Liver (tissue), 9 donors: ENCODE results near the gene POU6F2. TPM values are rescaled to one million over a fixed set of nuclear protein-coding genes. Genes with fewer than 3 reads are reported as not detected.

Experiments
- DNase-seq: peaks from one replicate; pipeline ENCODE4 v3.0.0-alpha.2; 2017; ENCODE audit warnings: low spot score
- H3K27ac ChIP-seq, 2 donors: one replicate each; pipeline ENCODE4 v1.7.0; 2013; ENCODE audit warnings: inconsistent platforms in 2 of 2, low read length in 2 of 2, control low read depth in 1 of 2, low read depth in 1 of 2, mild to moderate bottlenecking in 1 of 2
- H3K27me3 ChIP-seq, 4 donors: one replicate each; pipeline versions ENCODE4 v1.6.1 to v1.7.0; 2013; ENCODE audit warnings: low read length in 3 of 4, inconsistent platforms in 1 of 4, mild to moderate bottlenecking in 1 of 4, moderate library complexity in 1 of 4; ENCODE audit not compliant: control insufficient read depth in 4 of 4, insufficient read depth in 4 of 4
- H3K36me3 ChIP-seq, 4 donors: one replicate each; pipeline versions ENCODE4 v1.6.1 to v1.7.0; 2013; ENCODE audit warnings: low read length in 3 of 4, mild to moderate bottlenecking in 3 of 4, low read depth in 1 of 4, moderate library complexity in 1 of 4; ENCODE audit not compliant: control insufficient read depth in 4 of 4, insufficient read depth in 3 of 4
- H3K4me1 ChIP-seq, 4 donors: one replicate each; pipeline versions ENCODE4 v1.6.1 to v1.7.0; 2013; ENCODE audit warnings: low read length in 3 of 4, mild to moderate bottlenecking in 3 of 4, moderate library complexity in 1 of 4; ENCODE audit not compliant: control insufficient read depth in 4 of 4, insufficient read depth in 4 of 4
- H3K4me3 ChIP-seq, 3 donors: one replicate each; pipeline versions ENCODE4 v1.6.1 to v1.7.0; 2013; ENCODE audit warnings: low read length in 3 of 3, control low read depth in 1 of 3, low read depth in 1 of 3, mild to moderate bottlenecking in 1 of 3
- H3K9ac ChIP-seq, 2 donors: one replicate each; pipeline ENCODE4 v1.7.0; 2013; ENCODE audit warnings: low read length in 2 of 2, mild to moderate bottlenecking in 2 of 2, moderate library complexity in 2 of 2, control low read depth in 1 of 2, low read depth in 1 of 2
- H3K9me3 ChIP-seq, 4 donors: one replicate each; pipeline versions ENCODE4 v1.6.1 to v1.7.0; 2013; ENCODE audit warnings: low read length in 3 of 4; ENCODE audit not compliant: control insufficient read depth in 4 of 4
- ATF3 ChIP-seq: IDR thresholded peaks from 2 replicates; pipeline ENCODE4 v1.6.1; 2016; ENCODE audit warnings: antibody characterized with exemption
- CTCF ChIP-seq: fragments of 150-350 bp; IDR thresholded peaks from 2 replicates; pipeline ENCODE4 v1.5.1; 2017; ENCODE audit warnings: improper control_type of control experiment, low read depth, low read length; ENCODE audit not compliant: missing input control
- EGR1 ChIP-seq, 2 donors: IDR thresholded peaks; 2 replicates each; pipeline ENCODE4 v1.6.1; 2016 to 2018; ENCODE audit warnings: antibody characterized with exemption in 2 of 2, low read depth in 2 of 2
- FOXA1 ChIP-seq: IDR thresholded peaks from 2 replicates; pipeline ENCODE4 v1.6.1; 2016; ENCODE audit warnings: antibody characterized with exemption
- FOXA2 ChIP-seq: IDR thresholded peaks from 2 replicates; pipeline ENCODE4 v1.6.1; 2016; ENCODE audit warnings: antibody characterized with exemption
- GABPA ChIP-seq, 2 donors: IDR thresholded peaks in 1 of 2; conservative IDR thresholded peaks in 1 of 2; 2 replicates each; pipeline ENCODE4 v1.6.1; 2016; ENCODE audit warnings: antibody characterized with exemption in 2 of 2, mild to moderate bottlenecking in 1 of 2, moderate library complexity in 1 of 2
- HNF4A ChIP-seq, 2 donors: conservative IDR thresholded peaks; 2 replicates each; pipeline ENCODE4 v1.6.1; 2016; ENCODE audit warnings: antibody characterized with exemption in 2 of 2, mild to moderate bottlenecking in 2 of 2
- HNF4G ChIP-seq: IDR thresholded peaks from 2 replicates; pipeline ENCODE4 v1.6.1; 2016; ENCODE audit warnings: antibody characterized with exemption
- JUND ChIP-seq, 2 donors: IDR thresholded peaks; 2 replicates each; pipeline ENCODE4 v1.6.1; 2016; ENCODE audit warnings: antibody characterized with exemption in 2 of 2
- MAX ChIP-seq: IDR thresholded peaks from 2 replicates; pipeline ENCODE4 v1.6.1; 2016; ENCODE audit warnings: antibody characterized with exemption
- NR2F2 ChIP-seq: IDR thresholded peaks from 2 replicates; pipeline ENCODE4 v1.6.1; 2016; ENCODE audit warnings: antibody characterized with exemption
- RAD21 ChIP-seq, 2 donors: IDR thresholded peaks; 2 replicates each; pipeline ENCODE4 v1.6.1; 2016; ENCODE audit warnings: antibody characterized with exemption in 2 of 2, mild to moderate bottlenecking in 2 of 2
- REST ChIP-seq: IDR thresholded peaks from 2 replicates; pipeline ENCODE4 v1.6.1; 2016; ENCODE audit warnings: antibody characterized with exemption, mild to moderate bottlenecking
- RXRA ChIP-seq, 2 donors: IDR thresholded peaks; 2 replicates each; pipeline ENCODE4 v1.6.1; 2017 to 2018; ENCODE audit warnings: antibody characterized with exemption in 2 of 2, mild to moderate bottlenecking in 1 of 2
- SP1 ChIP-seq: IDR thresholded peaks from 2 replicates; pipeline ENCODE4 v1.6.1; 2018; ENCODE audit warnings: antibody characterized with exemption, mild to moderate bottlenecking
- TAF1 ChIP-seq: conservative IDR thresholded peaks from 2 replicates; pipeline ENCODE4 v1.6.1; 2016; ENCODE audit warnings: antibody characterized with exemption, mild to moderate bottlenecking
- YY1 ChIP-seq: IDR thresholded peaks from 2 replicates; pipeline ENCODE4 v1.6.1; 2016; ENCODE audit warnings: antibody characterized with exemption, mild to moderate bottlenecking
- ZBTB33 ChIP-seq: IDR thresholded peaks from 2 replicates; pipeline ENCODE4 v1.6.1; 2016; ENCODE audit warnings: antibody characterized with exemption
- WGBS: extraction: QIAGEN DNeasy Blood & Tissue Kit; methylation state at CpG from one replicate; pipeline ENCODE4 v1.1.7; 2013; 5-methylcytosine and 5-hydroxymethylcytosine counted together
- polyA plus RNA-seq, 2 donors: library from polyadenylated mRNA; stranded (reverse) in 1 of 2; unstranded in 1 of 2; fragments of 200-250 nt in 1 of 2; fragments of >200 nt in 1 of 2; fragmentation: Nextera tagmentation in 1 of 2; extraction: Ambion mirVana in 1 of 2; gene quantifications; one replicate each; pipeline versions ENCODE4 v1.2.1 to v1.2.3, GENCODE V29; 2013 to 2015
- total RNA-seq, 2 donors: library from RNA; depleted of rRNA; stranded (reverse); fragments of >200 nt; gene quantifications; one replicate each; pipeline ENCODE4 v1.2.3, GENCODE V29; 2014
- donor health status: healthy.
- donor health status: healthy.
- donor health status: healthy.
- donor health status: healthy.
- donor health status: healthy.

Gene POU6F2
- total and polyA plus RNA-seq, 4 donors = under 0.01 to 0.24 (median 0.08) TPM; not detected in 1

GRCh38 chr7:39293056-39293823, 315.5 kb downstream of the POU6F2 start:
- WGBS = 81% methylated on average over 26 of the region's 26 CpGs
- no peaks in the 10 kb centered on the region for H3K27me3 ChIP-seq
- H3K27ac ChIP-seq = no peak overlapping the region
- no peak for TF ChIP-seq TAF1
- no peak for TF ChIP-seq RAD21 (IDR thresholded peaks at IDR 0.05)
- TF ChIP-seq RXRA (IDR thresholded peaks at IDR 0.05) = no peak
- TF ChIP-seq REST = no peak
- no peak for TF ChIP-seq ATF3
- no peak for TF ChIP-seq YY1
- no peak for TF ChIP-seq JUND (IDR thresholded peaks at IDR 0.05)
- TF ChIP-seq EGR1 (IDR thresholded peaks at IDR 0.05; ENCODE audit: low read depth in 2 of 2) = no peak
- no peak for TF ChIP-seq FOXA1
- TF ChIP-seq ZBTB33 = no peak
- TF ChIP-seq SP1 = no peak
- no peak for TF ChIP-seq MAX
- TF ChIP-seq HNF4G = no peak
- no peak for TF ChIP-seq CTCF
- no peak overlapping the region for H3K4me3 ChIP-seq
- no peaks in the 10 kb centered on the region for H3K4me1 ChIP-seq
- no peak overlapping the region for H3K9ac ChIP-seq
- no peaks in the 10 kb centered on the region for H3K9me3 ChIP-seq
- no peak for DNase-seq
- H3K36me3 ChIP-seq = no peaks in the 10 kb centered on the region

- no peak overlapping the region for H3K27ac ChIP-seq
- H3K4me1 ChIP-seq = no peaks in the 10 kb centered on the region
- H3K4me3 ChIP-seq = no peak overlapping the region
- no peaks in the 10 kb centered on the region for H3K27me3 ChIP-seq
- no peak for DNase-seq
- no peaks in the 10 kb centered on the region for H3K9me3 ChIP-seq
- H3K36me3 ChIP-seq = no peaks in the 10 kb centered on the region
- 95% methylated on average over 4 of the region's 4 CpGs for WGBS
- no peak overlapping the region for H3K9ac ChIP-seq
- TF ChIP-seq ATF3 (no peak), HNF4A (conservative IDR thresholded peaks at IDR 0.05) (no peak), EGR1 (IDR thresholded peaks at IDR 0.05; ENCODE audit: low read depth in 2 of 2) (no peak), SP1 (no peak), FOXA2 (no peak), RAD21 (IDR thresholded peaks at IDR 0.05) (no peak), FOXA1 (no peak), MAX (no peak), REST (no peak), JUND (IDR thresholded peaks at IDR 0.05) (no peak), NR2F2 (no peak), HNF4G (no peak), RXRA (IDR thresholded peaks at IDR 0.05) (no peak), GABPA (IDR thresholded peaks at IDR 0.05 in 1 of 2, conservative IDR thresholded peaks at IDR 0.05 in 1 of 2) (no peak), TAF1 (no peak), YY1 (no peak)
Observed at GRCh38 chr7:39294022-39294421, 316.3 kb downstream of the POU6F2 start.
